GM12864 (cell line): ENCODE data around the gene ATXN2.

Source experiments
- DNase-seq: peaks from one replicate; pipeline ENCODE4 v3.0.0-alpha.2; 2011; ENCODE audit warnings: low read depth
- H3K4me3 ChIP-seq: 2 replicates; pipeline ENCODE4 v1.5.1; 2011; ENCODE audit warnings: mild to moderate bottlenecking, low read depth, low read length, control low read depth
- CTCF ChIP-seq: IDR thresholded peaks from 2 replicates; pipeline ENCODE4 v1.5.1; 2011; ENCODE audit warnings: low read depth, mild to moderate bottlenecking, moderate library complexity, low read length, control low read depth, inconsistent platforms; ENCODE audit errors: missing control alignments

Gene ATXN2

GRCh38 chr12:111440152-111440551 lies 159.0 kb downstream of the ATXN2 start:
- DNase-seq = no peak
- no peak overlapping the region for H3K4me3 ChIP-seq
- TF ChIP-seq CTCF = no peak

- TF ChIP-seq CTCF = no peak
These were observed 159.4 kb downstream of the ATXN2 start for GRCh38 chr12:111439657-111440151.

GRCh38 chr12:111438481-111438880 lies 160.6 kb downstream of the ATXN2 start:
- DNase-seq = no peak
- TF ChIP-seq CTCF = no peak

More at GRCh38 chr12:111439657-111440151, 159.4 kb downstream of the ATXN2 start:
- H3K4me3 ChIP-seq = no peak overlapping the region
- no peak for DNase-seq

GRCh38 chr12:111437816-111438454 lies 161.2 kb downstream of the ATXN2 start:
- H3K4me3 ChIP-seq = no peak overlapping the region
- no peak for DNase-seq
- TF ChIP-seq CTCF = no peak

More at GRCh38 chr12:111438481-111438880, 160.6 kb downstream of the ATXN2 start:
- H3K4me3 ChIP-seq = no peak overlapping the region

GRCh38 chr12:111436811-111437210 lies 162.3 kb downstream of the ATXN2 start:
- DNase-seq = no peak
- TF ChIP-seq CTCF = no peak
- H3K4me3 ChIP-seq = no peak overlapping the region

GRCh38 chr12:111436266-111436665 lies 162.8 kb downstream of the ATXN2 start:
- no peak for DNase-seq
- H3K4me3 ChIP-seq = no peak overlapping the region
- no peak for TF ChIP-seq CTCF

- no peak overlapping the region for H3K4me3 ChIP-seq
- TF ChIP-seq CTCF = no peak
- no peak for DNase-seq
These were observed 163.4 kb downstream of the ATXN2 start for GRCh38 chr12:111435661-111436201.
